Measurements from ENCODE around the gene F2. TPM values are rescaled to one million over a fixed set of nuclear protein-coding genes. Genes with fewer than 3 reads are reported as not detected.

Gene F2
- total and polyA plus RNA-seq, 7 donors: 0.04 to 0.56 (median 0.21) TPM; not detected in 3

GRCh38 chr11:46698597-46698996, 20.4 kb upstream of the F2 start:
- ATAC-seq (no peak), DNase-seq (no peak)
- Histone ChIP-seq H3K4me1 (peaks cover 56% of the 10 kb centered on the region), H3K27ac (no peak overlapping the region), H3K9me3 (no peaks in the 10 kb centered on the region), H3K4me3 (peak overlapping the region; percentile 99), H3K27me3 (ENCODE audit: insufficient read depth in 3 of 3, low read length in 2 of 3) (no peaks in the 10 kb centered on the region), H3K36me3 (ENCODE audit: insufficient read depth in 1 of 2, low read depth in 1 of 2) (peaks cover 9 to 44% of the 10 kb centered on the region in 2 donors)
- WGBS, 3 donors: 32 to 60% (median 50%) methylated on average over 1 of the region's 1 CpG
- intact Hi-C loops (cut with DNase I): no loop called here
- no peak for TF ChIP-seq CTCF (IDR thresholded peaks at IDR 0.05)

- no peaks in the 10 kb centered on the region for H3K9me3 ChIP-seq
- DNase-seq (peak; percentile 99 to 100), ATAC-seq (peak; percentile 92 to 95 (median 94))
- peak within 1 kb of the TSS; percentile 99 for H3K27ac ChIP-seq
- 0% methylated on average over 41 to 44 of the region's 44 CpGs for WGBS, 3 donors
- no peaks in the 10 kb centered on the region for H3K27me3 ChIP-seq (ENCODE audit: insufficient read depth in 3 of 3, low read length in 2 of 3)
- peak within 1 kb of the TSS; percentile 99 for H3K4me3 ChIP-seq
- TF ChIP-seq CTCF (IDR thresholded peaks at IDR 0.05): no peak
- H3K4me1 ChIP-seq: peaks cover 56% of the 10 kb centered on the region
- intact Hi-C loops (cut with DNase I): no loop called here
- H3K36me3 ChIP-seq (ENCODE audit: insufficient read depth in 1 of 2, low read depth in 1 of 2): peaks cover 9 to 44% of the 10 kb centered on the region in 2 donors
These were observed 18.6 kb upstream of the F2 start, which contains the start of the genes ARHGAP1 and ZNF408 for GRCh38 chr11:46700241-46701077. TSS of gene ARHGAP1 (minus strand) at chr11:46700619. CDS start at chr11:46696107, 4,512 bp downstream. TSS of gene ZNF408 (plus strand) at chr11:46701031. CDS start at chr11:46701048, 17 bp downstream.

- ATAC-seq (peak in 1 of 4 donors; percentile 0), DNase-seq (no peak)
- 0 to 1% (median 1%) methylated on average over 29 of the region's 29 CpGs for WGBS, 3 donors
- H3K4me3 ChIP-seq: peak overlapping the region; percentile 99
- intact Hi-C loops (cut with DNase I): no loop called here
- H3K27me3 ChIP-seq (ENCODE audit: insufficient read depth in 3 of 3, low read length in 2 of 3): no peaks in the 10 kb centered on the region
- H3K36me3 ChIP-seq (ENCODE audit: insufficient read depth in 1 of 2, low read depth in 1 of 2): peaks cover 9 to 48% of the 10 kb centered on the region in 2 donors
- H3K27ac ChIP-seq: peak overlapping the region; percentile 99
- peaks cover 50% of the 10 kb centered on the region for H3K4me1 ChIP-seq
- no peaks in the 10 kb centered on the region for H3K9me3 ChIP-seq
- no peak for TF ChIP-seq CTCF (IDR thresholded peaks at IDR 0.05)
These were observed 17.8 kb upstream of the F2 start for GRCh38 chr11:46701078-46701654.

- H3K27ac ChIP-seq: no peak overlapping the region
- no peaks in the 10 kb centered on the region for H3K27me3 ChIP-seq (ENCODE audit: insufficient read depth in 3 of 3, low read length in 2 of 3)
- peaks cover 15% of the 10 kb centered on the region for H3K4me1 ChIP-seq
- H3K36me3 ChIP-seq (ENCODE audit: insufficient read depth in 1 of 2, low read depth in 1 of 2): peaks cover 9 to 55% of the 10 kb centered on the region in 2 donors
- no peak for TF ChIP-seq CTCF (IDR thresholded peaks at IDR 0.05)
- WGBS, 3 donors: 95 to 96% (median 95%) methylated on average over 31 of the region's 31 CpGs
- ATAC-seq: no peak
- intact Hi-C loops (cut with DNase I): no loop called here
- no peaks in the 10 kb centered on the region for H3K9me3 ChIP-seq
- H3K4me3 ChIP-seq: no peak overlapping the region
- DNase-seq: no peak
These were observed 13.8 kb upstream of the F2 start for GRCh38 chr11:46705070-46705688.
